ENCODE measurements around the gene ZNF445.
"Not testable (repeated sequence)": the region's sequence is repeated elsewhere in the genome, so short reads cannot be mapped to it uniquely, and the experiment has no call there.

ZNF445 gene

DNA sequence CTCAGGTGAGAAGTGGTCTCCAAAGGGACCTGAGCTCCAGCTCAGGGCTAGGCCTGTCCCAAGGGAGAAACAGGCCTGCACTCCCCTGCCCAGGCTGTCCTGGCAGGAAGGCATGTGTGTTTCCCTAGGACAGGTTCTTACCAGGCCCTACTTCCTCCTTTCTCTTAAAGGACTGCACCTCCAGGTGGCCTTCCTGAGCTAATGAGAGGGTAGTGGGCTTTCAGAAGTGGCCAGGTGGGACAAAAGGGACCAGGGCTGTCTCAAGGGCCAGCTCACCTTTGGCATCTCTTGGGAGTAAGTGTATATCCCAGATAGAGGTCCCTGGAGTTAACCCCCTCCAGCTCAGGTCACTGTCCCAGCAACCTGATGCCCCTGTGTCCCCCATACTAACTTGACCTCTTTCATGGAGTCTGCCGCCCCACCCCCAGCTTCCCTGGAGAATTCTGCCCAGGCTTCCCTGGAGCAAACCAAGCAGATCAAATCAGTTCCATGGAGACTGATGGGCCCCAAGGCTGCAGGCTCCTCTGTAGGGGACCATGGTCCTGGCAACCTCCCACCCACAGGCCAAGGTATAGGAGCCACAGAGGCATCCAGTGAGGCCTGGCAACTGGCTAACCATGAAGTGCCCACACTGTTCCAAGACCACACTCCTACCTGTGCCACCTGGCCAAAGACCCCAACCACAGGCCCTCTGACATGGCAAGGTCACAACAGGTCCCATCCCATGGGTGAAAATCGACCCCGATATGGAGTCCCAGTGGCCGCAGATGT lies 67.6 kb downstream of the ZNF445 start:
- no peak for DNase-seq (ENCODE audit: extremely low read depth in 1 of 2, low read depth in 1 of 2)

GRCh38 chr3:44402548-44402947 lies 74.9 kb downstream of the ZNF445 start:
- no peak for DNase-seq (ENCODE audit: extremely low read depth in 1 of 2, low read depth in 1 of 2)

GRCh38 chr3:44400771-44401170 lies 76.7 kb downstream of the ZNF445 start:
- no peak for DNase-seq (ENCODE audit: extremely low read depth in 1 of 2, low read depth in 1 of 2)

DNA sequence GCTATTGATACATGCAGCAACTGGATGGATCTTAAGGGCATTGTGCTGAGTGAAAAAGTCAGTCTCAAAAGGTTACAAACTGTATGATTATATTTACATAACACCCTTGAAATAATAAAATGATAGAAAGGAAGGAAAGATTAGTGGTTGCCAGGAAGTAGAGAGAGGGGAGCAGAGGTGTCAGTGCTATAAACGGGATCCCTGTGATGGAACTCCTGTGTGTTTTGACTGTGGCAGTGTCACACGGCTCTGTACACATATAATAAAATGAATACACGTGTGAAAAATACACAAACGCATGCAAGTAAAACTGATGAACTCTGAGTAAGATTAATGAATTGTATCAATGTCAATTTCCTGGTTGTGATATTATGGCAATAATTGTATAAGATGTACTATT lies 78.6 kb downstream of the ZNF445 start:
- DNase-seq (ENCODE audit: extremely low read depth in 1 of 2, low read depth in 1 of 2) = no peak

GRCh38 chr3:44398271-44398670 lies 79.2 kb downstream of the ZNF445 start:
- not testable (repeated sequence) for DNase-seq (ENCODE audit: extremely low read depth in 1 of 2, low read depth in 1 of 2)

GRCh38 chr3:44396200-44397171 lies 81.0 kb downstream of the ZNF445 start:
- DNase-seq (ENCODE audit: extremely low read depth in 1 of 2, low read depth in 1 of 2) = no peak

DNA sequence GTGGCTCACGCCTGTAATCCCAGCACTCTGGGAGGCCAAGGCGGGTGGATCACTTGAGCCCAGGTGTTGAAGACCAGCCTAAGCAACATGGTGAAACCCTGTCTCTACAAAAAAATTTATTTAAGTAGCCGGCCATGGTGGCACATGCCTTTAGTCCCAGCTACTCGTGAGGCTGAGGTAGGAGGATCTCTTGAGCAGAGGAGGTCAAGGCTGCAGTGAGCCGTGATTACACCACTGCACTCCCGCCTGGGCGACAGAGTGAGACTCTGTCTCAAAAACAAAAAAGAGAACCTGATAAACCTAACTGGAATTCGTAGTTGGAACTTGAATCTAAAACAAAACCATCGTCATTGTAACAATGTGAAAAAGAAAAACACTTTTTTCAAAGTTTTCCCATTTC lies 81.8 kb downstream of the ZNF445 start:
- DNase-seq (ENCODE audit: extremely low read depth in 1 of 2, low read depth in 1 of 2) = no peak

- no peak for DNase-seq (ENCODE audit: extremely low read depth in 1 of 2, low read depth in 1 of 2)
Measured at GRCh38 chr3:44392489-44392888, 85.0 kb downstream of the ZNF445 start.

DNA sequence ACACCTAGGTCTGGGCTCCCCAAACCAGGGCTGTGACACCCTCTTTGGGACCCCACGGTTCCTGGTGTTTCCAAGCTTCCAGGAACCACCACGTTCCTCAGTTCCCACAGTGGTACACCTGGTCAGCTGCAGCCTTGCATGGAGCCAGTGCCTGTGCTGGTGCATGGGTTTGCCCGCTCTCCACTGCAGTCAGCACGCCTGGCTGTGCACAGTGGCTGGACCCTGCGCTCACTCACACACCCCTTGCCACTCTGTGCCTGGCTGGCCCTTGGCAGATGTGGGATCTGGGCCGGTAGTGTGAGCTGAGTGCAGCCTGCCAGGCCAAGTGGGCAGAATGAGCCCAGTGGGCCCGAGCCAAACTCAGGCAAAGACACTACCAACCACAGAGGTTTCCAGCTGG lies 90.1 kb downstream of the ZNF445 start:
- no peak for DNase-seq (ENCODE audit: extremely low read depth in 1 of 2, low read depth in 1 of 2)
